GM12878 (cell line): ENCODE measurements around the gene MCHR1. TPM values are rescaled to one million over a fixed set of nuclear protein-coding genes. Genes with fewer than 3 reads are reported as not detected.

ENCODE experiments used
- ATAC-seq: fragments of 200-7000 bp; cut with Tn5 transposase; 3 replicates; pipeline ENCODE4 v1.9.1; 2020; ENCODE audit warnings: mild to moderate bottlenecking, moderate library complexity
- BruUV-seq: library from RNA; stranded (reverse); fragments of 400-500 nt; replicated peaks from 2 replicates; lab custom pipeline; 2021; lab: Mats Ljungman, UMichigan
- CTCF ChIA-PET: fragments of 300-600 bp; sonication (Branson Sonifier 250); formaldehyde crosslinking; extraction: SDS; loops from one replicate; lab custom pipeline; 2021; ENCODE audit warnings: inconsistent platforms; lab: Yijun Ruan, JAX
- POLR2A ChIA-PET: fragments of 350-600 bp; formaldehyde crosslinking; extraction: SDS; loops from one replicate; lab custom pipeline; 2021; ENCODE audit warnings: inconsistent platforms; lab: Charles Lee
- RAD21 ChIA-PET: fragments of 300-600 bp; sonication (Branson Sonifier 250); formaldehyde crosslinking; loops from one replicate; lab custom pipeline; 2023; ENCODE audit warnings: antibody characterized with exemption; ENCODE audit not compliant: unreplicated experiment; lab: Charles Lee
- SMC1A ChIA-PET: fragments of 300-600 bp; sonication (Branson Sonifier 250); formaldehyde crosslinking; loops from one replicate; lab custom pipeline; 2023; ENCODE audit not compliant: unreplicated experiment, uncharacterized antibody; lab: Charles Lee
- DNase-seq: peaks from one replicate; pipeline ENCODE4 v3.0.0-alpha.2; 2011; ENCODE audit warnings: low read depth, low spot score
- FAIRE-seq: peaks from 3 replicates; lab custom pipeline; 2011; peaks lifted over from hg19 to GRCh38; lab: Jason Lieb, UNC
- H2AFZ ChIP-seq: 2 replicates; pipeline ENCODE4 v1.6.0; 2011; ENCODE audit warnings: low read depth, low read length, control low read depth; ENCODE audit not compliant: control insufficient read depth
- H3K27ac ChIP-seq: 2 replicates; pipeline ENCODE4 v1.5.1; 2011; ENCODE audit warnings: control low read depth; ENCODE audit not compliant: control insufficient read depth, insufficient read depth
- H3K27me3 ChIP-seq, 2 experiments: replicated peaks in 1 of 2; 2 replicates each; pipeline versions ENCODE4 v1.6.0 to v1.6.1; 2011; ENCODE audit warnings: low read length in 1 of 2; ENCODE audit not compliant: control insufficient read depth in 2 of 2, insufficient read depth in 2 of 2
- H3K36me3 ChIP-seq, 2 experiments: 2 replicates each; pipeline ENCODE4 v1.5.1; 2011; ENCODE audit warnings: low read length in 1 of 2; ENCODE audit not compliant: control insufficient read depth in 2 of 2, insufficient read depth in 2 of 2
- H3K4me1 ChIP-seq: 2 replicates; pipeline ENCODE4 v1.6.1; 2011; ENCODE audit warnings: mild to moderate bottlenecking, low read length, moderate library complexity, mixed read lengths; ENCODE audit not compliant: control insufficient read depth, insufficient read depth
- H3K4me2 ChIP-seq: 2 replicates; pipeline ENCODE4 v1.6.0; 2011; ENCODE audit warnings: control low read depth; ENCODE audit not compliant: control insufficient read depth, insufficient read depth
- H3K4me3 ChIP-seq: fragments of 200-600 bp; sonication (generic); 2 replicates; pipeline ENCODE4 v1.5.1; 2016
- H3K79me2 ChIP-seq: 2 replicates; pipeline ENCODE4 v1.6.0; 2011; ENCODE audit warnings: low read length; ENCODE audit not compliant: control insufficient read depth, insufficient read depth
- H3K9ac ChIP-seq: 2 replicates; pipeline ENCODE4 v1.8.0; 2011; ENCODE audit warnings: low read length, control low read depth, mixed read lengths; ENCODE audit not compliant: control insufficient read depth, insufficient read depth
- H3K9me3 ChIP-seq: replicated peaks from 3 replicates; pipeline ENCODE4 v1.5.1; 2011; ENCODE audit warnings: mild to moderate bottlenecking, low read length; ENCODE audit not compliant: control insufficient read depth, insufficient read depth
- H4K20me1 ChIP-seq: 2 replicates; pipeline ENCODE4 v1.6.0; 2011; ENCODE audit not compliant: control insufficient read depth, insufficient read depth
- E2F8 ChIP-seq: fragments of 450-650 bp; IDR thresholded peaks from 2 replicates; pipeline ENCODE4 v1.6.1; 2018; ENCODE audit warnings: mild to moderate bottlenecking, low read depth, moderate library complexity; ENCODE audit not compliant: partially characterized antibody
- EP300 ChIP-seq, 2 experiments: fragments of 150-350 bp in 1 of 2; IDR thresholded peaks; 2 replicates each; pipeline ENCODE4 v1.6.1; 2011 to 2012; ENCODE audit warnings: low read depth in 2 of 2, low read length in 2 of 2, borderline replicate concordance in 1 of 2, improper control_type of control experiment in 1 of 2, inconsistent platforms in 1 of 2; ENCODE audit not compliant: control insufficient read depth in 1 of 2
- IKZF1 ChIP-seq: fragments of 450-650 bp; conservative IDR thresholded peaks from 2 replicates; pipeline ENCODE4 v1.6.1; 2017; ENCODE audit warnings: antibody characterized with exemption, mild to moderate bottlenecking
- JUNB ChIP-seq: IDR thresholded peaks from 2 replicates; pipeline ENCODE4 v1.6.1; 2016; ENCODE audit warnings: antibody characterized with exemption, mild to moderate bottlenecking
- MEF2A ChIP-seq: IDR thresholded peaks from 2 replicates; pipeline ENCODE4 v1.6.1; 2011; ENCODE audit warnings: low read depth, mild to moderate bottlenecking, low read length, moderate library complexity; ENCODE audit not compliant: insufficient read depth
- MTA3 ChIP-seq: IDR thresholded peaks from 2 replicates; pipeline ENCODE4 v1.6.1; 2012; ENCODE audit warnings: low read length, inconsistent platforms, borderline replicate concordance
- PRDM15 ChIP-seq: fragments of 450-650 bp; formaldehyde crosslinking; IDR thresholded peaks from 2 replicates; pipeline ENCODE4 v1.4.0; 2020; ENCODE audit warnings: mild to moderate bottlenecking, moderate library complexity
- RAD21 ChIP-seq: IDR thresholded peaks from 2 replicates; pipeline ENCODE4 v1.6.1; 2011; ENCODE audit warnings: mild to moderate bottlenecking, low read depth, low read length, moderate library complexity; ENCODE audit not compliant: insufficient read depth
- USF2 ChIP-seq: IDR thresholded peaks from 2 replicates; pipeline ENCODE4 v1.6.1; 2011; ENCODE audit warnings: low read depth, low read length, improper control_type of control experiment, borderline replicate concordance
- WRNIP1 ChIP-seq: IDR thresholded peaks from 2 replicates; pipeline ENCODE4 v1.6.1; 2011; ENCODE audit warnings: low read depth, low read length, improper control_type of control experiment, borderline replicate concordance
- WGBS: methylation state at CpG from one replicate; pipeline ENCODE4 v1.1.6; 2016; ENCODE audit warnings: low lambda C conversion rate; ENCODE audit not compliant: insufficient replicate concordance, insufficient coverage; ENCODE audit errors: missing lambda C conversion rate; 5-methylcytosine and 5-hydroxymethylcytosine counted together
- in situ Hi-C: fragments of 300-500 bp; cut with MboI; formaldehyde crosslinking; loops from 9 replicates; pipeline ENCODE4 v1.14.3; 2018; ENCODE audit warnings: mixed read lengths
- intact Hi-C: fragments of 100-400 bp; cut with micrococcal nuclease; formaldehyde crosslinking; loops from one replicate; pipeline ENCODE4 v1.14.2; 2022; ENCODE audit not compliant: unreplicated experiment
- polyA plus RNA-seq, 11 experiments: library from polyadenylated mRNA; depleted of rRNA in 4 of 11; unstranded in 6 of 11; stranded (reverse) in 5 of 11; fragments of >200 nt; fragmentation: Nextera tagmentation in 4 of 11; fragmentation: Illumina TruSeq in 1 of 11; extraction: Ambion mirVana in 4 of 11; extraction: Trizol in 1 of 11; gene quantifications; 1 replicate in 1 of 11; 2 replicates in 10 of 11; pipeline versions ENCODE4 v1.2.1 to v1.2.3, GENCODE V29; 2011 to 2016; ENCODE audit warnings: inconsistent platforms in 2 of 11, missing spikeins in 2 of 11, low read depth in 1 of 11
- total RNA-seq, 4 experiments: library from RNA; depleted of rRNA in 3 of 4; stranded (reverse); fragments of >200 nt in 3 of 4; fragmentation: Illumina TruSeq in 1 of 4; extraction: Trizol in 1 of 4; gene quantifications; 2 replicates each; pipeline versions ENCODE4 v1.2.1 to v1.2.3, GENCODE V29; 2013 to 2021

Gene MCHR1
- total and polyA plus RNA-seq, 10 of the 15 experiments (the other 5 are each of a cell fraction or from before 2014, with no cell fraction given) = not detected

- ChIA-PET SMC1A (no interaction called here), RAD21 (interaction anchor here (1.6 kb wide), 1 partner anchor 223 kb away, joined by 3 read pairs; no protein-coding TSS in a partner anchor), CTCF (interaction anchor here (0.9 to 1.5 kb wide), 2 partner anchors 94 to 222 kb away, joined by 3 to 4 read pairs; no protein-coding TSS in a partner anchor), POLR2A (no interaction called here)
- H3K4me2 ChIP-seq = no peak overlapping the region
- no peaks in the 10 kb centered on the region for H3K4me1 ChIP-seq
- H4K20me1 ChIP-seq = no peaks in the 10 kb centered on the region
- ATAC-seq (no peak; the same call in 1 of the 3 replicates), DNase-seq (no peak), FAIRE-seq (no peak)
- in situ Hi-C loops = no loop called here
- H3K9ac ChIP-seq = no peak overlapping the region
- intact Hi-C loops = no loop called here
- peaks cover 0 to 3% of the 10 kb centered on the region in 2 experiments; a peak in 3 of 4 replicates for H3K27me3 ChIP-seq
- no peaks in the 10 kb centered on the region for H3K36me3 ChIP-seq
- no peak for TF ChIP-seq USF2
- TF ChIP-seq EP300 (IDR thresholded peaks at IDR 0.05; ENCODE audit: borderline replicate concordance in 1 of 2, control insufficient read depth in 1 of 2, low read depth in 2 of 2, low read length in 2 of 2) = no peak
- no peak for TF ChIP-seq JUNB
- TF ChIP-seq PRDM15 (CRISPR knock-in tag) = no peak
- TF ChIP-seq WRNIP1 = no peak
- no peak for TF ChIP-seq RAD21
- no peak for TF ChIP-seq IKZF1
- TF ChIP-seq E2F8 = no peak
- TF ChIP-seq MTA3 = no peak
- TF ChIP-seq MEF2A = no peak
- no peak overlapping the region for H3K4me3 ChIP-seq
- H3K27ac ChIP-seq = no peak overlapping the region
- no TSS peak for BruUV-seq
- H3K9me3 ChIP-seq = no peaks in the 10 kb centered on the region
- H3K79me2 ChIP-seq = no peaks in the 10 kb centered on the region
- no peak overlapping the region for H2AFZ ChIP-seq
- WGBS = 56% methylated on average over 3 of the region's 3 CpGs
Observed at GRCh38 chr22:40676644-40677043, 2.6 kb upstream of the MCHR1 start.
